ENCODE data around the gene ZNF665. TPM values are rescaled to one million over a fixed set of nuclear protein-coding genes. Genes with fewer than 3 reads are reported as not detected.
A peak's percentile ranks its signal among the peaks of the same experiment; 100 is the strongest.
"Not testable (repeated sequence)": the region's sequence is repeated elsewhere in the genome, so short reads cannot be mapped to it uniquely, and the experiment has no call there.

ZNF665 gene
- total RNA-seq, 1 donor from 2014 or later = 1.8 TPM

DNA sequence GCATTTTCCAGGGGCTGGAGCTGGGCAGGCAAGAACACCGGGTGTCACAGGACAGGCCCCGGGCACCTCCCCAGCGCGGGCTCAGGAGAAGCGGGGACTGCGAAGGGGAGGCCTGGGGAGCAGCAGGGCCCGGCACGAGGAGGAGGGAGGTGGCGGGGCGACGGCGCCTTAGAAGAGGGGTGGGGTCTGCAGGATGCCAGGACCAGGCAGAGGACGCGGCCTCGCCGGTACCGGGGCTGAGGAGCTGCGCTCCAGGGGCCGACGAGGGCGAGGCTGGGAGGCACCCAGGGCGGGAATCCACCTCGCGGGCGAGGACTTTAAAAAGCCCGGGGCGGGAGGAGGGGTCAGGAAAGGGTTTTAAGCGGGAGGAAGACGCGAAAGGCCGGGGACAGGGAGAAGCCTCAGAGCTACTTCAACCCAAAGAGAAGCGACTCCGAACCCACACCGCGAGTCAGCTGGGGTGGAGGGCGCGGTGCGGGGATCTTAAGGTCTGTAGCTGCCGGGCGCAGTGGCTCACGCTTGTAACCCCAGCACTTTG, 35.0 kb downstream of the ZNF665 start:
- peak; percentile 21 to 38 for DNase-seq (ENCODE audit: low read depth in 2 of 2)

DNA sequence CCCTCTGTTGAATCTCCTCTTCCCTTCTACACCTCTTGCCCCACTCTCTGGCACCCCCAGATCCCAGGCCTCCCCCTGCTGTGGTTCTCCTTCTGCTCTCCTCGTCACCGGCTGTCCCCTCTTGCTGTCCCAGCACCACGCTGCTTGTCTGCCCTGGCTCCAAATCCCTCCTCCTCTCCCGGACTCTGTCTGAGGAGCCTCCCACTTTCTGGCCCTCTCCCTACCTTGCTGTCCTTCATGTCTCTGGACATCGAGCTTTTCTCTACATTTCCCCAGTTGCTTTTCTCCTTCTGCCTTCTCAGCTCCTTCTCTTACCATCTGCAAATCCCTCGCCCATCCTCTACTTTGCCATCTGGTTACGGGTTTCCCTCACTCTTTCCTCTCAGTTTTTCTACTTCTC, 35.5 kb downstream of the ZNF665 start:
- peak; percentile 4 to 26 for DNase-seq (ENCODE audit: low read depth in 2 of 2)

- no peak for DNase-seq (ENCODE audit: low read depth in 2 of 2)
Observed at GRCh38 chr19:53156850-53157249, 36.3 kb downstream of the ZNF665 start.

- no peak for DNase-seq (ENCODE audit: low read depth in 2 of 2)
Observed at GRCh38 chr19:53147645-53148044, 45.5 kb downstream of the ZNF665 start.

DNA sequence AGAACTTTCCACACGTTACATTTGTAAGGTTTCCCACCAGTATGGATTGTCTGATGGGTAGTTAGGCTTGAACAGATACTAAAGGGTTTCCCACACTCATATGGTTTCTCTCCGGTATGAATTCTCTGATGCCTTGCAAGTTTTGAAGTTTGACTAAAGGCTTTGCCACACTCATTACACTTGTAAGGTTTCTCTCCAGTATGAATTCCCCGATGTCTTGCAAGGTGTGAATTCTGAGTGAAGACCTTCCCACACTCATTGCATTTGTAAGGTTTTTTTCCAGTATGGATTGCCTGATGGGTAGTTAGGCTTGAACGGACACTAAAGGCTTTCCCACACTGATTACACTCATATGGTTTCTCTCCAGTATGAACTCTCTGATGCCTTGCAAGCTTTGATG, 52.8 kb downstream of the ZNF665 start:
- DNase-seq (ENCODE audit: low read depth in 2 of 2) = no peak

- no peak for DNase-seq (ENCODE audit: low read depth in 2 of 2)
Observed at GRCh38 chr19:53136432-53136831, 56.7 kb downstream of the ZNF665 start.

- DNase-seq (ENCODE audit: low read depth in 2 of 2) = peak; percentile 34 to 62
Observed at GRCh38 chr19:53132141-53132991, 60.8 kb downstream of the ZNF665 start, which contains the start of gene ZNF415. TSS of gene ZNF415 (minus strand) at chr19:53132910. CDS start at chr19:53122676, 10,234 bp downstream.

DNA sequence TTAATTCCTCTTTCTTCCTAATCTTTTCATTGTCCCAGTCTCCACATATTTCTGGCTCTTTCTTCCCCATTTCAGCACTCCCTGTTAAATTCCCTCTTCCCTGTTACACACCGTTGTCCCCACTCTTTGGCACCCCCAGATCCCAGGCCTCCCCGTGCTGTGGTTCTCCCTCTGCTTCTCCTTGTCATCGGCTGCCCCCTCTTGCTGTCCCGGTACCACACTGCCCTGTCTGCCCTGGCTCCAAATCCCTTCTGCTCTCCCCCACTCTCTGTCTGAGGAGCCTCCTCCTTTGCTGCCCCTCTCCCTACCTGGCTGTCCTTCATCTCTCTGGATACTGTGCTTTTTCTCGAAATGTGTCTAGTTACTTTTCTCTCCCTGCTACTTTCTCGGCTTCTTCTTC, 61.4 kb downstream of the ZNF665 start:
- no peak for DNase-seq (ENCODE audit: low read depth in 2 of 2)

GRCh38 chr19:53131085-53131590, 62.0 kb downstream of the ZNF665 start:
- DNase-seq (ENCODE audit: low read depth in 2 of 2) = peak in 1 of 2 donors; percentile 36

DNA sequence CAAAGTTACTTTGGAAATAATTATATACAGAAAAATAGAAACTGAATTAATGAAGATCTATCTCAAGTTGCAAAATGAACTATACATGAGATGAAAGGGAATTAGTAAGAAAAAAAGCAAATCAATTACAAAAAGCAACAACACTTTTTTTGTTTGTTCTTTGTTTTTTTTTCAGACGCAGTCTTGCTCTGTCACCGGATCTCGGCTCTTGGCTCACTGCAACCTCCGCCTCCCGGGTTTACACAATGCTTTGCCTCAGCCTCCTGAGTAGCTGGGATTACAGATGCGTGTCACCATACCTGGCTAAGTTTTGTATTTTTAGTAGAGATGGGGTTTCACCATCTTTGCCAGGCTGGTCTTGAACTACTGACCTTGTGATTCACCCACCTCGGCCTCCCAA, 62.7 kb downstream of the ZNF665 start:
- DNase-seq (ENCODE audit: low read depth in 2 of 2) = peak in 1 of 2 donors; percentile 33

- not testable (repeated sequence) for DNase-seq (ENCODE audit: low read depth in 2 of 2)
Observed at GRCh38 chr19:53126733-53127526, 66.2 kb downstream of the ZNF665 start.

GRCh38 chr19:53123400-53123799, 69.8 kb downstream of the ZNF665 start:
- DNase-seq (ENCODE audit: low read depth in 2 of 2) = no peak

Other genes with a start within 250 kb of the ZNF665 start
- gene ZNF816, start 230.5 kb downstream of the ZNF665 start, total RNA-seq = 4.6 and 6.5 TPM in 2 replicates
- not detected in 2 replicates for gene ERVV-1, start 179.4 kb downstream of the ZNF665 start, total RNA-seq
- not detected in 2 replicates for gene ERVV-2, start 148.6 kb downstream of the ZNF665 start, total RNA-seq
- 10.9 and 20.0 TPM in 2 replicates for gene ZNF160, start 89.9 kb downstream of the ZNF665 start, total RNA-seq
- gene ZNF415, start 60.4 kb downstream of the ZNF665 start, total RNA-seq = 1.3 and 2.0 TPM in 2 replicates
- 3.7 and 4.6 TPM in 2 replicates for gene ZNF347, start 34.3 kb downstream of the ZNF665 start, total RNA-seq
- gene ZNF677, start 61.5 kb upstream of the ZNF665 start, total RNA-seq = 15.5 and 16.5 TPM in 2 replicates
- not detected in 2 replicates for gene VN1R2, start 64.9 kb upstream of the ZNF665 start, total RNA-seq
- not detected in 2 replicates for gene VN1R4, start 74.4 kb upstream of the ZNF665 start, total RNA-seq
- 5.0 and 7.5 TPM in 2 replicates for gene ZNF845, start 140.4 kb upstream of the ZNF665 start, total RNA-seq
- gene ZNF525, start 172.3 kb upstream of the ZNF665 start, total RNA-seq = 3.3 and 9.7 TPM in 2 replicates
- gene ZNF765, start 201.8 kb upstream of the ZNF665 start, total RNA-seq = 8.1 and 13.1 TPM in 2 replicates
- gene ZNF761, start 238.6 kb upstream of the ZNF665 start, total RNA-seq = 5.7 and 9.3 TPM in 2 replicates

Measured in lung microvascular endothelial cell (primary cell).